ENCODE results near the gene PRR19.

- TF ChIP-seq CTCF (IDR thresholded peaks at IDR 0.05) (no peak), POLR2A (IDR thresholded peaks at IDR 0.05) (no peak), EP300 (IDR thresholded peaks at IDR 0.05) (no peak)
Observed at GRCh38 chr19:42268704-42269477, 33.0 kb upstream of the PRR19 start, which contains the start of gene CIC.

All from suprapubic skin (tissue), 3 donors.